ENCODE results near the gene CPPED1. TPM values are rescaled to one million over a fixed set of nuclear protein-coding genes. Genes with fewer than 3 reads are reported as not detected.

CPPED1 gene
- total RNA-seq, 1 experiment from 2014 or later = 7.9 TPM

DNA sequence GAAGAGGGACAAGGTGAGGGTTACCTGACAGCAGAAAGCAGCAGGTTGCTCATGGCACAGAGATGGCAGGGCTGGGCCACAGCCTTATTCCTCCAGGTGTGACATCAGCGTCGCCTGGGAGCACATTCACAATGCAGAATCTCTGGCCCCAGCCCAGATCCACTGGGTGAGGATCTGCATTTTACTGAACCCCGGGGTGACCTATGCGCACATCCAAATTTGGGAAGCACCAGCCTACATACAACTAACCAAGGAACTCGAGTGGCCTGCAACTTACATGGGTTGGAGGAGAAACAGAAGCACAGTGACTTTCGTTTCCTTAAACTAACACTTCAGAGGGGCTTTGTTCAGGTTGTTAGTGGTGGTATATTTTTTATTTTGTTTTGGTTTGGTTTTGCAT is 17.6 kb downstream of the CPPED1 start:
- Mint-ChIP-seq H3K9me3 (peaks cover 0 to 6% of the 10 kb centered on the region in 2 experiments; a peak in 3 of 5 replicates), H3K27me3 (ENCODE audit: low read depth) (no peaks in the 10 kb centered on the region), H3K36me3 (ENCODE audit: insufficient read depth in 1 of 3, low read depth in 3 of 3) (peaks cover under 1 to 5% (median 1%) of the 10 kb centered on the region in 3 experiments; a peak in 3 of 7 replicates), H3K4me1 (no peaks in the 10 kb centered on the region), H3K27ac (no peak overlapping the region), H3K4me3 (no peak overlapping the region)
- no peaks in the 10 kb centered on the region for H3K23me2 ChIP-seq (ENCODE audit: insufficient read length, low read depth, low read length, poor library complexity, severe bottlenecking)
- no peaks in the 10 kb centered on the region for H4K20me1 ChIP-seq (ENCODE audit: control insufficient read depth, insufficient read depth, insufficient read length)
- H3K79me1 ChIP-seq (ENCODE audit: insufficient read depth, low read depth, low read length, poor library complexity, severe bottlenecking) = no peaks in the 10 kb centered on the region
- no peak overlapping the region for H2BK20ac ChIP-seq (ENCODE audit: low read depth, low read length, poor library complexity, severe bottlenecking)
- no peak overlapping the region for H3K4ac ChIP-seq (ENCODE audit: low read depth, low read length)
- H3K27ac ChIP-seq (ENCODE audit: insufficient read length, low read depth, low read length) = no peak overlapping the region
- H2BK12ac ChIP-seq (ENCODE audit: insufficient read length, low read depth, low read length) = no peak overlapping the region
- H3K27me3 ChIP-seq (ENCODE audit: insufficient read depth, low read length) = no peaks in the 10 kb centered on the region
- H2BK5ac ChIP-seq (ENCODE audit: insufficient read length, low read length) = no peak overlapping the region
- H3K4me2 ChIP-seq (ENCODE audit: insufficient read depth, insufficient read length, low read length) = no peak overlapping the region
- H3K56ac ChIP-seq (ENCODE audit: insufficient read length, low read depth, low read length) = no peak overlapping the region
- TF ChIP-seq CTCF (conservative IDR thresholded peaks at IDR 0.05) = no peak
- H3K9ac ChIP-seq (ENCODE audit: extremely low read depth, insufficient read length, low read length) = no peak overlapping the region
- no CpG with 5 or more reads among the region's 6 CpGs for WGBS (ENCODE audit: extremely low coverage, insufficient read length, low lambda C conversion rate)
- no peak overlapping the region for H2BK15ac ChIP-seq (ENCODE audit: low read depth, low read length)
- no peak overlapping the region for H4K91ac ChIP-seq (ENCODE audit: insufficient read length, low read depth, low read length)
- H3K79me2 ChIP-seq (ENCODE audit: insufficient read depth, low read length) = no peaks in the 10 kb centered on the region
- no peak overlapping the region for H4K8ac ChIP-seq (replicated peaks; ENCODE audit: insufficient read length, low read depth, low read length)
- no peak overlapping the region for H3K23ac ChIP-seq (ENCODE audit: insufficient read length, low read depth, low read length)
- no peak overlapping the region for H4K5ac ChIP-seq (ENCODE audit: insufficient read length, low read depth, low read length)
- no peak overlapping the region for H3T11ph ChIP-seq (ENCODE audit: low read length)
- no peak overlapping the region for H3K14ac ChIP-seq (ENCODE audit: insufficient read depth, low read length)
- peak overlapping the region; percentile 50 for H2AK5ac ChIP-seq (ENCODE audit: insufficient read length, low read length)
- H3K4me1 ChIP-seq (ENCODE audit: insufficient read depth, low read length) = no peaks in the 10 kb centered on the region
- no peak for DNase-seq
- H3K18ac ChIP-seq (ENCODE audit: insufficient read length, low read depth, low read length) = no peak overlapping the region
- H2BK120ac ChIP-seq (ENCODE audit: low read depth, low read length, poor library complexity, severe bottlenecking) = no peak overlapping the region
- H3K9me3 ChIP-seq (ENCODE audit: control insufficient read depth, low read depth, low read length) = peaks cover 6% of the 10 kb centered on the region
- no peak overlapping the region for H2AFZ ChIP-seq (ENCODE audit: low read length)
